HG03354 (cell line): ENCODE results near the gene CAPN8.

ENCODE experiments used
- ATAC-seq: cut with Tn5 transposase; IDR thresholded peaks from one replicate; pipeline ENCODE4 v1.9.1; 2021; ENCODE audit warnings: mild to moderate bottlenecking; ENCODE audit not compliant: unreplicated experiment, poor library complexity, severe bottlenecking

Gene CAPN8

DNA sequence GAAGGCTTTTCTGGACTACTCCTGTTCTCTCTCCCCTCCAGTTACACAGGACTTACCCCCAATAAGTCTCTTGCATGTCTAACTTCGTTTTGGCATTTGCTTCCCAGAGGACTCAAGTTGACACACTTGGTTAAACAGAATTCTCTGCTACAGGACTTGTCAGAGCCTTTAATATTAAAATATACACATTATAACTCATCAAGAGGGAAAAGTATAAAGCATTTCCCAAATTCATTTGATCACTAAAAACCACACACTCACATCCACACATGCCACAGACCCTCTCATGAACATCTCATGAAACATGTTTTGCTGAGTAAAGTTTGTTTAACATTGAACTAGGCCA lies 38.1 kb upstream of the CAPN8 start:
- no peak for ATAC-seq

DNA sequence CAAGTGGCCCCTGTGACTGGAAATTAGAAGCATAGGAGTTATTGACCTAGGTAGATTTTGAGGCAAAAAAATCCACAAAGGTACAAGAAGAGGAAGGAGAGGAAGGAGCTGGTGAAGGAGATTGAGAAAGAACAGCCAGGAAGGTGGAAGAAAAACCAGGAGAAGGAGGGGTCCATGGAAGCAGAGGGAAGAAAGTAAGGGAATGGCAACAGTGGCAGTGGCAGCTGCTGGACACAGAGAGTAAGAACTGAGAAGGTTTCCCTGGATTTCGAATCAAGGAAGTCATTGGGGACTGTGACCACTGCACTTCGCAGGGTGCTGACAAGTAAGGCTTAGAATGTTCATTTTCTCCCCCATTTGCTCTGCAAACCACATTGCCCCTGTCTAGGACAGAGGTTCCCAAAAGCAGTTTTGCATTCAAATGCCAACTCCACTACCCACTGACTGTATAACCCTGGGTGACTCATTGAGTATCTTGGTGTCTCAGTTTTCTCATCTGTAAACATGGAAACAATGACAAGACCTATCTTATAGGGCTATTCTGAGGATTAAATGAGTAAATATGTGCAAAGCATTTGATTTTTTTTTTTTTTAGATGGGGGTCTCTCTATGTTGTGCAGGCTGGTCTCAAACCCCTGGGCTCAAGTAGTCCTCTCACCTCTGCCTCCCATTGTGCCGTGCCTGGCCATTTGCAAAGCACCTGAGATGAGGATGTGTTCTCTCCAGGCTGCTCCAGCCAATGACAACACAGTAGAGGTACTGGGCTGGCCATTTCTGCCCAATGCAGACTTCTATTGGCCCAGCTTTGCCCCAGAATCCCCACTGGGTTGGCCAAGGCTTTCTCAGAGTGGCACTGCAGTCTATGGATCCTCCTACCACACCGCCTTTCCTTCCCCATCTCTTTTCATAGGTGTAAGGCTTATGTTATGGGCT lies 37.5 kb upstream of the CAPN8 start:
- ATAC-seq: no peak

DNA sequence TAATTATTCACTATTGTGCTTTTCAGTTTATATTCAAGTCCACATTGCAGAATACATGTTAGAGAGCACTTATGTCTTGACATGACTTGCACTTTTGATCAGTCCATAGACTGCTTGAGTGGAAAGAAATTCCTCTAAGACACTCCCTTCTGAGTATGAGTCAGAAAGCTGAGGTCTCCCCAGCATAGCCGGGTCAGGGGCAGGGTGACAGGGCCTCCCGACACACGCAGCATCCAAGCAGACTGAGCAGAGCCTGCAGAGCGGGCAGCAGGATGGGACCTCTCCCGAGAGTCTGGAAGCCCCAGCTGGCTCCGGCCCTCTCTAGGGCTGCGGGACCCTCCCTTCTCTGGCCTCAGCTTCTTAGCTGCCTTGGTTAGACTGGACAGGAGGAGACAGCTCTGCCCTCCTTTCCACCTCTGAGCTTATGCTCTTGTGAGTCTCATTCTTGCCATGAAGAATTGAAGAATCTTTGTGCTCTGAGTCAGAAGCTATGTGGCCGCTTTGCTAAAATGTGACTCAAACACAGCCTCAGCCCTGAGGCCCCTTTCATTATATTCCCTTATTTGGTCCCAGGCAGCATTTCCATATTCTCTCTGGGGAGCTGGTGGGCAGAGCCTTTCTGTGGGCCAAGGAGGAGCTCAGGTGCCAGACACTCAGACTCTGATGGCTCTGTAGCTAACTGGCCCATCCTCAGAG lies 35.6 kb upstream of the CAPN8 start:
- no peak for ATAC-seq

DNA sequence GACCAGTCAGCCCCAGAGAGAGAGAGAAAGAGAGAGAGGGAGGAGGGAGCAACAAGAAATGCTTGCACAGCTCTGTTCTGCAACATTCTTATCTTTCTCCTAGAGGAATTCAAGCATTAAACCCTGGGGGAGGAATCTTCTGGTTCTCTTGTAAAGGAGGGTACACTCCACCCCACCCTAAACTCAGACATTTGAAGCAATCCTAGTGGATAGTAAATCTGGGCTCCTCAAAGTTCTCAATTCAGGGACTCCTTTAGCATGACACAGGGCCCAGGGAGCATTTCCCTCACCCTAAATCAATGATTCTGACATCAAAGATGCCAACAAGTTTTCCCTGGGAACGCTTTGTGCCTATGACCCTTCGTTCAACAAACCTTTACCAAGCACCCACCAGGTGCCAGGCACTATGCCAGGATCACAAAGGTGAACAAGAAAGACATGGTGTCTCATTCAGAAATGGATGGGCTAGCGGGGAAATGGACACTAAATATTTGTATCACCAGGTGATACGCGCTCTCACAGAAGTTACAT lies 35.0 kb upstream of the CAPN8 start:
- ATAC-seq: no peak

DNA sequence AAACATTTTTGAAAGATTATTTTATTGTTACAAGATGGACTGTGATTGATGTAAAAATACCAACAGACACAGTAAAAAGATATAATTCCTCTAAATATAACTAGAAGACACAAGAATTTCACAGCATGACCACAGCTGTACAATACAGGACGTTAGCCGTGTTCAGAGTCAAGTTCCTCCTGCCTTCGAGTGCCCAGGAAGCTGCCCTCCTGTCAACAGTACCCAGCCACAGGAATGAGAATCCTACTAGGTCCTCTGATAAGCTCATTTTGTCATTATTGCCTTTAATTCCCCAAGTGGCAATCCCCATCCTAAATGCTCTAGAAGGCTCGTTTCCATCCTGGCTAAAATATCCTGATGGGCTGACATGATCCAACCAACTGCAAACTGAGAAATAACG lies 30.4 kb upstream of the CAPN8 start:
- ATAC-seq: no peak

DNA sequence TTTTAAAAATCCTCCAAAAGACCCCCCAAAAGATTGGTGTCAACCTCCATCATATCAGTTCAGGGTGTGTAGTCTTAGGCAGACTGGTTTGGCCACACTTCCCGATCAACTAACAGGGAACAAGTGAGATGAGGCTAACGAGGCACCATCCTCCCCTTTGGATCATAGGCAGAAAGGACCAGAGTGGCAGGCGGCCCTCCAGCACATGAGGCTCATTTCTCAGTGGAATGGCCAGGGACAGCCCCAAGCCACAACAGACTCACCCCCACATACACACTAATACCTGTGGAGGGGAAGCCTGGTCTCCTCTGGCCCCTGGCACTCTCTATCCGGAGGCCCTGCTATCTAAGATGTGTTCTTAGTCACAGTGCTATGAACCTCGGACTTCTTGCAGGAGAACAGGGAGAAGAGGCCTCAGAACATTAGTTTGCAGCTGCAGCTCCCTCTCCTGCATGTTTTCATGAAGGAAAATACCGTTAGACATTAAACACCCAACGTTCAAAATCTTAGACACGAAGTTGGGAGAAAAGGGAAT lies 29.6 kb upstream of the CAPN8 start:
- ATAC-seq: no peak

DNA sequence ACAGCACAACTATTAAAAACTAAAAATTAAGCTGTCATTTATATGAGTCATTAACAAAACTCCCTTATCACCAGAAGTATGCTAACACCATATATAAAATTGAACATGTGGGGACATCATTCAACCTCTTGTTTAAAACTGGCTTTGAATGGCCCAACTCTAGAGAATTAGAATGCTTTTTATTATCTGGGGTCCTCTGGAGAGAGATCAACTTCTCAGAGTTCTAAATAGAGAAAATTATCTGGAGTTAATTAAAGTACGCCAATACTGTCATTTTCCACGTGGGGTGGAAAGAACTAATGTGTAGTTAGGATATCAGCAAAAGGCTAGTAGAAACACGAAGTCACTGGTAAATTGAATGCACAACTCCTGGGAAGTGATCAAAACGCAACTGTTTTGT lies 25.6 kb upstream of the CAPN8 start:
- ATAC-seq: no peak

DNA sequence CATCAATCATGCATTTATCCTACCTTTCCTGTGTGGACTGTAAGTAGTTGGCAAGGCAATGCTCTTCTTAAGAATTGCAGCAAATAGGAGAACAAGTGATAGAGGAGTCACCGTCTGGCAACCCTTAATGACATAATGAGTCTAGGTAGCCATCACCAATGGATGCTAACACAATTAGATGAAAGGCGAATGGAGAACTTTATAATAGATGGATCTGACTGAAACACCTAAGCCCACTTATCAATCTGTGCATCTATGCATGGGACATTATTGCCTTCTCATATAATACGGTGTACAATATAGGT lies 18.9 kb upstream of the CAPN8 start:
- no peak for ATAC-seq

DNA sequence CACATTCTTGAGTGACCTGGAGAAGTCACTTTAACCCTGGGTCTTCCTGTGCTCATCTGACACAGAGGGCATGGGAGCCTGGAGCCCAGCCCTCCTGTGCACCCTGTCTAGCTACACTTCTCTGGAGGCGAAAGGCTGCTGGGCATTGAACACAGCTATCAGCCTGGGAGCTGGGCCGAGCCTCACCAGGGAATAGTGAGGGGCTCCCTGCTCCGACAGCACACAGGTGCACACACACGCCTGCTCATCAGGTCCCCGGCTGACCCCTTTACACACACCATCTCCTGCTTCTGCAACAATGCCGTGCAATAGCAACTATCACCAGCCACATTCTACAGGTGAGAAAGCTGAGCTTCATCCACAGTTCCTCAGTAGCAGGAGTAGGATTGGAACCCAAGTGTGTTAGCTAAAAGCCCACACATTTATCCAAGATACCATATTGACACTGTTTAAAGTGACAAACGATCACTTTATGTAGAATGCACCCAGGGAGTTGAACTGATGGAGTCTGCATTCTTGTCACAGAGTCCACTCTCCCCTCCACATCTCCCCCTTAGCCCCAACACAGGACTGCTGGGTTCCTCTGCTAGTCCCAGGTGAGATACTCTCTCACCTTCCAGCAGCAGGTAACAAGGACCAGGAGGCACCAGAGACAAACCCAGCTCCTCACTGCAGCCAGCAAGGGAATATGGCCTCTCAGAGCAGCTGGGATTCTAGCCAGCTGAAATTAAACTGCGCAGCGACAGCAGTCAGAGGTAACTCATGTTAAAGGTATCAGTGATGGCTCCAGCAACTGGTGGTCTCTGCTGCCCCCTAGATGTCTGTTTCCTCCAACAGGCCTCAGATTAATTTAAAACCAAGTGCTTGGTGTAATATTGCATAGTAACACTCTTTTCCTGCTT lies 18.3 kb upstream of the CAPN8 start:
- ATAC-seq: no peak

DNA sequence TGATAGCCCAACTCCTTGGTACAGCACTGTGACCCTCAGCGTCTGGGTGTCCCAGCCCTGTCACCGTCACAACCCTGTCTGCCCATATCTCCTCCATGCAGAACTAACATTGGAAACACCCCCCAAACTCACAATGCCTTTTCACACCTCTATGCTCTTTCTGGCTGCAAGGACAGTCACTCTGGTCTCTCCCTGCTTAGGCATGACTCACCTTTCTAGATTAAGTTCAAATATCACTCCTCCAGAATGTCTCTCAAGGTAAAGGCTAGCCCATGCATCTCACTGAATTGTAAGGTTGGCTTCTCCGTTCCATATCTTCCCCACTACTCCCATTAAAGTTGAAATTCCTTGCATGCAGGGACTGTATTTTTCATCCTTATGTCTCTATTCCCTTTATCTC lies 17.0 kb upstream of the CAPN8 start:
- no peak for ATAC-seq

DNA sequence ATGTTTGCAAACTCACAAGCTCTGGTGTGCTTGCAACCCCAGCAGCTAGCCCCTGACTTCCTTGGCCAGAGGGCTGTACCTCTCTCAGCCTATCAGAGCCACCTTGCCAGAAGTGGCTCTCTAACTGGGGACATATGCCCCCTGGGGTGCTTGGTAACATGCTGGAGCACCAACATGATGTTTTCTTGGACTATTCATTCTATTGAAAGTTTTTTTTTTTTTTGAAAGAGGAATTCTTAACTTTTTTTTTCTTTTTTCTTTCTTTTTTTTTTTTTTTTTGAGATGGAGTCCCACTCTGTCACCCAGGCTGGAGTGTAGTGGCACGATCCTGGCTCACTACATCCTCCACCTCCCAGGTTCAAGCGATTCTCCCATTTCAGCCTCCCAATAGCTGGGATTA lies 14.7 kb upstream of the CAPN8 start:
- no peak for ATAC-seq

DNA sequence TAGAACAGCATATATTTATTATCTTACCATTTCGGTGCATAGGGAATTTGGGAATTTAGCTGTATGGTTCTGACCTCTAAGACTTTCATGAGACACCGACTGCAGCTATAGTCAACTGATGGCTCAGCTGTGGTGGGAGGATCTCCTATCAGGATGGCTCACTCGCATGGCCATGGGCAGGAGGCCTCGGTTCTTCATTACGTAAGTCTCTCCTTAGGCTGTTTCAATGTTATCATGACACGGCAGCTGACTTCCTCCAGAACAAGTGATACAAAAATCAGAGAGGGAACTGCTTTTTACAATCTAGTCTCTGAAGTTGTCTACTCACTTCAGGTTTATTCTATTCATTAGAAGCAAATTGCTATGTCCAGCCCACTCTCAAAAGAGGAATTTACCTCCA lies 13.3 kb upstream of the CAPN8 start:
- ATAC-seq: no peak

DNA sequence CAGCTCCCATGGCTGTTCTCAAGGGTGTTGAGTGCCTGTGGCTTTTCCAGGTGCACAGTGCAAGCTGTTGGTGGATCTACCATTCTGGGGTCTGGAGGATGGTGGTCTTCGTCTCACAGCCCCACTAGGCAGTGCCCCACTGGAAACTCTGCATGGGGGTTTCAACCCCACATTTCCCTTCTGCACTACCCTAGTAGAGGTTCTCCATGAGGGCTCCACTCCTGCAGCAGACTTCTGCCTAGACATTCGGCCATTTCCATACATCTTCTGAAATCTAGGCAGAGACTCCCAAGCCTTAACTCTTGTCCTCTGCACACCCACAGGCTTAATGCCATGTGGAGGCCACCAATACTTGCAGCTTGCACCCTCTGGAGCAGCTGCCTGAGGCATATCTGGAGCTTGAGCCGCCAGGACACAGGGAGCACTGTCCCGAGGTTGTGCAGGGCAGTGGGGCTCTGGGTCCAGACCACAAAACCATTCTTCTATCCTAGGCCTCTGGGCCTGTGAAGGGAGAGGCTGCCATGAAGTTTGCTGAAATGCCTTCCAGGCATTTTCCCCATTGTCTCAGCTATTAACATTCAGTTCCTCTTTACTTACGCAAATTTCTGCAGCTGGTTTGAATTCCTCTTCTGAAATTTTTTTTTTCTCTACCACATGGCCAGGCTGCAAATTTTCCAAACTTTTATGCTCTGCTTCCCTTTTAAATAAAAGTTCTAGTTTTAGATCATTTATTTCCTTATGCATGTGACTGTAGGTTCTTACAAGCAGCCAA lies 8.8 kb upstream of the CAPN8 start:
- ATAC-seq: no peak

DNA sequence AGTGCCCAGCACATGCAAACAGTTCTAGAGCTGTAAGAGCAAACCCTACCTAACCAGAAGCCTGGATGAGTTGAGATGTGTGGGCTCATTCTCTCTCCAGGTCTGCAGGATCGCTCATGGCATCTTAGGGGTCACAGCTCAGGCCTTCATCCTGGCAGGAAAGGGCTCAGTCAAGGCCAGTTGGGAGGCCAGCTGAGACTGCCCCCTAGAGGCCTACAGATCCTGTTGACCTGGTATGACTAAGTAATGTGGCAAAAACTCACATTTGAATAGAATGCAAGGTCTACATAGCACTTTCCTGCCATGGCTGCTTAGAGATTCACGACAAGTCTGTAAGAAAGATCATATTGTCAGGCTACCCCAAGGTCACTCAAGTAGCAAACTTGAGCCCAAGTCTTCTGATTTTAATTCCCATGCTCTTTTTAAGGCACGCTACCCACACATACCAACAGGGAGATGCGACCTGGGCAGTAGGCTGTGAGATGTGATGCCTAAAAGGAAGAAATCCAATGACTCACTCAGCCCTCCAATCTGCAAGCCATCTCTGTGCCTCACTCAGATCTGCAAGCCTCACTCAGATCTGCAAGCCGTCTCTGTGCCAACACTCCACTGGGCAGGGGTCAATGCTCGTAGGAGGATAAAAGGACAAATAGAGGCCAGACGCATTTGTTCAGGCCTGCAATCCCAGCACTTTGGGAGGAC lies 5.1 kb upstream of the CAPN8 start:
- no peak for ATAC-seq

DNA sequence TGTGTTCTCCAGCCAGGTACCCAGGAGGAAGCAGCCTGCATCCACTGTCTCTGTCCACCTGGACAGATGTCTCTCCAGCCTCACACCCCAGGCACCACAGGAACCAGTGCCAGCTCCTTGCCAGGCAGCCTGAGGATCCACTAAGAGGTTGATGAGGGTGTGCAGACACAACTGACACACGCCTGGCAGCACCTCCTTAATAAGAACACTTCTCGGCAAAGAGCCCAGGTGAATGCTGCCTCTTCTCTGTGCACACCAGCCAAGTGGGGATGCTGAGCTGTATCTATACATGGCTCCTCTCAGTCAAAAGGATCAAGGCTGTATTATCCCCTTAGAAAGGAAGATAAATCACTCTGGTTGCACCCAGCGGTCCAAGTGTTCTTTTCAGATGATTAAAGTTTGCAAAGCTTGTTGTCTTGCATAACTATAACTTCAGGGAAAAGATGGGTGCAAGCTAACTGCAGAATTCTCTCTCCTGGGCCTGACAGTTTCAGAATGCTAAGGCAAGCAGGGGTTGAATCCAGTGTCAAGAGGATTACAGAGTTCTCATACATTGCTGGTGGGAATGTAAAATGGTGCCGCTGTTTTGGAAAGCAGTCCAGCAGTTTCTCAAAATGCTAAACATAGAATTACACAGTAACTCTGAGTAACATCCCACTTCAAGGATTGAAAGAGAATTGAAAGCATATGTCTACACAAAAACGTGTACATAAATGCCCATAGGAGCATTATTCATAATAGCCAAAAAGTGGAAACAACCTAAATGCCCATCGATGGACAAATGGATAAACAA lies 3.7 kb upstream of the CAPN8 start:
- ATAC-seq: no peak

DNA sequence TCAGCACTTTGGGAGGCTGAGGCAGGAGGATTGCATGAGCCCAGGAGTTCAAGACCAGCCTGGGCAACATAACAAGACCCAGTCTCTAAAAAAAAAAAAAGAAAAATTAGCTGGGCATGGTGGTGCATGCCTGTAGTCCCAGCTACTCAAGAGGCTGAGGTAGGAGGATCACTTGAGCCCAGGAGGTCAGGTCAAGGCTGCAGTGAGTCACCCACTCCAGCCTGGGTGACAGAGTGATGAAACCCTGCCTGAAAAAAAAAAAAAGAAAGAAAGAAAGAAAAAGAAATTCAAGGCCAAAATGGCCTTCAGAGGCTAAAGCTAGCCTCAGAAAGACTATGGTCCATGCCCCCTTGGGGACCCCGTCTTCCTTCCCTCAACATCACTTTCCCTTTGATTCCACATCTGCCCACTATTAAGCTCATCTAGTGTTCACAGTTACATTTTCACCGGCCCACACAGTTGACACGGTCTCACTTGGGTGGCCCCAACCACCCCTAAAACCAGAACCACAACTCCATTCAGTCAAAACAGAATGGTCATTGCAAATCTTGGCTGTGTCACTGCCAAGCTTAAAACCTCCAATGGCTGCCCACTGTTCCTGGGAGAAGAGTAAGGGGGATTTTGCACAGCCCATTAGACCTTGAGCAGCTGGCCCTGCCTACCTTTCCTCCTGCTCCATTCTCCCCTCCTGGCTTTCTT lies 2.1 kb upstream of the CAPN8 start:
- ATAC-seq: no peak

DNA sequence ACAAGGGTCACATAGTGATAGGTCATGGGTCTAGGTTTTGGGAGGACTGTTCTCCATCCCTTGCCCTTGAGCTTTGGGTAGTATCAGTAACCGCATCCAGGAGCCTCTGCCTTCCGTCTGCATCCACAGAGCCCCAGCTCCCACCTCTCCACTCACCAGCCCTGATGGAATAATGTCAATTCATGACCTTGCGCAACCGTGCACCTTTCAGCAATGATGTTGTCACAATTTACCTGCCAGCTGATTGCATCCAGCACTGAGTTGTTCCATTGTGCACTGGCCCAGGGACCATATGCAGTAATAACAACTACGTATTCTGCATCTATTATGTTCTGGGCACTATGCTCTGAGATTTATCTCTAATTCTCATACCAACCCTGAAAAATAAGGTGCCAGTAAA lies 1.4 kb downstream of the CAPN8 start:
- ATAC-seq: no peak
